Activated T-helper 1 cell treated with anti-CD3 and anti-CD28 coated beads, Interleukin-12 subunit alpha, Interleukin-12 subunit beta, Interleukin-2, Interleukin-4 antibody, amounts not matched to agents 30 ng/mL and 10 ng/mL and 1 ng/mL, durations not matched to agents 14 hours and 24 hours and 36 hours (primary cell): ENCODE measurements around the gene IL13. TPM values are rescaled to one million over a fixed set of nuclear protein-coding genes. Genes with fewer than 3 reads are reported as not detected.

Experiments used
- DNase-seq: peaks from one replicate; pipeline ENCODE4 v3.0.0; 2021; ENCODE audit warnings: low spot score
- H3K27ac Mint-ChIP-seq: one replicate; pipeline ENCODE4 v1.8.0; 2021; ENCODE audit warnings: mild to moderate bottlenecking, mixed read lengths
- H3K27me3 Mint-ChIP-seq: one replicate; pipeline ENCODE4 v1.8.0; 2022; ENCODE audit warnings: mild to moderate bottlenecking, moderate library complexity, mixed read lengths; ENCODE audit not compliant: insufficient read depth
- H3K36me3 Mint-ChIP-seq: one replicate; pipeline ENCODE4 v1.8.0; 2021; ENCODE audit warnings: low read depth, mixed read lengths
- H3K4me1 Mint-ChIP-seq: one replicate; pipeline ENCODE4 v1.8.0; 2021; ENCODE audit warnings: low read depth, mixed read lengths
- H3K4me3 Mint-ChIP-seq: one replicate; pipeline ENCODE4 v1.8.0; 2021; ENCODE audit warnings: mild to moderate bottlenecking, moderate library complexity, mixed read lengths
- H3K9me3 Mint-ChIP-seq: one replicate; pipeline ENCODE4 v1.8.0; 2021; ENCODE audit warnings: mixed read lengths
- intact Hi-C: fragments of 100-400 bp; cut with micrococcal nuclease; formaldehyde crosslinking; loops from one replicate; pipeline ENCODE4 v1.15.1; 2024
- total RNA-seq: library from RNA; stranded (reverse); gene quantifications from 2 replicates; pipeline ENCODE4 v1.2.3, GENCODE V29; 2022

IL13 gene
- total RNA-seq, 1 donor from 2014 or later = 308 TPM

DNA sequence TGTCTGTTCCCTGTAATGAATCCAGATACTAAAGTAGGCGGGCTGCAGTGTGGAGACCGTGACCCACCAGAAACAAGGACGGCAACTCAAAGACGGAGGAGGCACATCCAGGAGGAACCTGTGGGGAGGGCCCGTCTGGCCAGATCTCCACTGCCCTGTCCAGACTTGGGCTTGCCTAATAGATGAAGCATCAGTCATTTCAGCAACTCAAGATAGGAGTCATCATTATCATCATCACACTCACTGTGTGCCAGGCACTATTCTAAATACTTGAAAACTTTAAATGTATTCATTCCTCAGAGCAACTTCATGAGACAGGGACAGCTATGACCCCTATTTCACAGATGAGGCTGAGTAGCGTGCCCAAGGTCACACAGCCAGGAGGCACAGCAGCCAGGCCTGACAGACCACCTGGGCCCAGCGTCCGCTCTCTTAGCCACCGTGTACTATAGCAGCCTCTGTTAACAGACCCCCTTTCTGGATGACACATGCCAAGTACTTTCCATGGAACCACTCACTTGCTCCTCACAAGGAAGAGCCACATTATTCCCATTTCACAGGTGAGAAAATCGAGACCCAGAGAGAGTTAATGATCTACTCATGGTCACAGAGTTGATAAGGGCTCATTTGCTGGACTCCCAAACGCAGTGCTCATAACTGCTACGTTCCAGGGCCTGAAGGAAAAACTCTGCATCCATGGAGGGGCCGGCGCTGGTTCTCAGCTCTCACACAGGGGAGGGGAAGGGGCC lies 10.9 kb downstream of the IL13 start:
- peak overlapping the region; percentile 7 for H3K27ac Mint-ChIP-seq
- peaks cover 34% of the 10 kb centered on the region for H3K4me1 Mint-ChIP-seq
- no peak overlapping the region for H3K4me3 Mint-ChIP-seq
- intact Hi-C loops = no loop called here
- no peaks in the 10 kb centered on the region for H3K27me3 Mint-ChIP-seq
- no peak for DNase-seq
- H3K36me3 Mint-ChIP-seq = peaks cover 6% of the 10 kb centered on the region
- H3K9me3 Mint-ChIP-seq = peaks cover 5% of the 10 kb centered on the region

DNA sequence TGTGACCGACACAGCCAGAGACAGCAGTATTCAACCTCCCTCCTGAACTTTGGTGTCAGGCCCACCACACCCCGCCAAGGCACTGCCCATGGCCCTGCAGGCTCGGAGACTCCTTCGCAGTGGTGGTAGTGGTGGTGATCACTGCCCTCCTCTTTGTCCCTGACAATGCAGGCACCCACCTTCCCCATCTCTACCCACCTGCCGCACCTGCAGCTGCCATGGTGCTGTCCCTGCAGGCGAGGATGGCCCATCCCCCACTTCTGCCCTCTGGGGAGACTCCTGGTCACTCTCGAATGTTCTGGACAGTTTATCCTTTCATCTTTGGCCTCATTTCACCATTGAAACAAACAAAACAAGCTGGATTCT lies 11.5 kb downstream of the IL13 start:
- peaks cover 34% of the 10 kb centered on the region for H3K4me1 Mint-ChIP-seq
- no peaks in the 10 kb centered on the region for H3K27me3 Mint-ChIP-seq
- intact Hi-C loops = no loop called here
- no peak for DNase-seq
- H3K36me3 Mint-ChIP-seq = peaks cover 6% of the 10 kb centered on the region
- H3K27ac Mint-ChIP-seq = no peak overlapping the region
- H3K9me3 Mint-ChIP-seq = peaks cover 5% of the 10 kb centered on the region
- H3K4me3 Mint-ChIP-seq = no peak overlapping the region

DNA sequence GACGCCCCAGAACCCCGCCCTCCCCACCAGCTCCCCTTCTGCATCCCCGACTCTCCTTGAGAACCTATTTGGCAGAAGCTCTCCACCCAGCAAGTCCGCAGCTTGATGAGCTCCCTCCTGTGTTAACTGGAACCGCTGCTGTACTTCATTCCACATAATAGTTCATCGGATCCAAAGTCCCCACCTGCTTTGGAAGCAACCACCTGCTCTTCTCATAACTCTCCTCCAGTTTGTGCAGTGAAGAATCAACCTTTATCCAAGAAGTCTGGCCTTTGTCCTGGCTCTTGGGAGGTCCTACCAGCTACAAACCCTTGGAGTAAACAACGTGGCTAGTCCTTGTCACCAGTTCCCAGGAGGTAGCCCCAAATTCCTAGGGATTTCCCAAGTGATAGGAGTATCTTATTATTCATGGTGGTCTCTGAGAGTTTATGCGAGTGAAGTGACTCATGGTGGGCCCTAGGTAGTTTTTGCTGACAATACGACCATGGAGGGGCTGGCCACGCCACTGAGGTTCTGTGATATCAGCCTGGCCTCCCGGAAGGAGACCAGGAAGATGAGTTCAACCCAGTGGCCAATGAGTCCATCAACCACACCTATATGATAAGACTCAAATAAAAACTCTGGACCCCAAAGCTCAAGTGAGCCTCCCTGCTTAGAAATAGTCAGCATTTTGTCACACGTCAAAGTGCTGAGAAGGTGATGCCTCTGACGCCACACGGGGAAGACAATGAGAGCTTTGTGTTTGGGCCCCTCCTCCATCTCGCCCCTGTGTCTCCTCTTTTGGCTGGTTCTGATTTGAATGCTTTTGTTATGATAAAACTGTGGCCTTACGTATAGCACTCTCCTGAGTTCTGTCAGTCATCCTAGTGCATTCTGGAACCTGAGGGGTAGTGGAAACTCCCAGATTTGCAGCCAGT lies 12.3 kb downstream of the IL13 start:
- no peak overlapping the region for H3K4me3 Mint-ChIP-seq
- no peak for DNase-seq
- intact Hi-C loops = no loop called here
- H3K36me3 Mint-ChIP-seq = peaks cover 6% of the 10 kb centered on the region
- peaks cover 38% of the 10 kb centered on the region for H3K4me1 Mint-ChIP-seq
- no peak overlapping the region for H3K27ac Mint-ChIP-seq
- no peaks in the 10 kb centered on the region for H3K27me3 Mint-ChIP-seq
- peaks cover 5% of the 10 kb centered on the region for H3K9me3 Mint-ChIP-seq

- Mint-ChIP-seq H3K36me3 (peaks cover 4% of the 10 kb centered on the region), H3K4me3 (no peak overlapping the region), H3K27me3 (no peaks in the 10 kb centered on the region), H3K27ac (no peak overlapping the region), H3K4me1 (peaks cover 40% of the 10 kb centered on the region), H3K9me3 (peaks cover 5% of the 10 kb centered on the region)
- no peak for DNase-seq
- intact Hi-C loops = no loop called here
Observed at GRCh38 chr5:132671000-132671399, 13.0 kb downstream of the IL13 start.

DNA sequence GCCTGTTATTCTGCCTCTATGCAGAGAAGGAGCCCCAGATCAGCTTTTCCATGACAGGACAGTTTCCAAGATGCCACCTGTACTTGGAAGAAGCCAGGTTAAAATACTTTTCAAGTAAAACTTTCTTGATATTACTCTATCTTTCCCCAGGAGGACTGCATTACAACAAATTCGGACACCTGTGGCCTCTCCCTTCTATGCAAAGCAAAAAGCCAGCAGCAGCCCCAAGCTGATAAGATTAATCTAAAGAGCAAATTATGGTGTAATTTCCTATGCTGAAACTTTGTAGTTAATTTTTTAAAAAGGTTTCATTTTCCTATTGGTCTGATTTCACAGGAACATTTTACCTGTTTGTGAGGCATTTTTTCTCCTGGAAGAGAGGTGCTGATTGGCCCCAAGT lies 15.5 kb downstream of the IL13 start:
- intact Hi-C loops = no loop called here

GRCh38 chr5:132673939-132674630 lies 16.1 kb downstream of the IL13 start, which contains the start of gene IL4:
Gene IL4 (plus strand): TSS chr5:132673989. CDS start chr5:132674051, 62 bp downstream.
- H3K27me3 Mint-ChIP-seq = no peaks in the 10 kb centered on the region
- intact Hi-C loops = loop anchor here (1.0 kb wide), 2 partner anchors 11 to 14 kb away; no protein-coding TSS in a partner anchor
- DNase-seq = no peak

More for the DNA sequence above, 15.5 kb downstream of the IL13 start:
- Mint-ChIP-seq H3K36me3 (peaks cover 6% of the 10 kb centered on the region), H3K27me3 (no peaks in the 10 kb centered on the region), H3K4me3 (no peak overlapping the region), H3K4me1 (peaks cover 41% of the 10 kb centered on the region), H3K27ac (peak overlapping the region; percentile 88), H3K9me3 (peaks cover 5% of the 10 kb centered on the region)
- DNase-seq = no peak

DNA sequence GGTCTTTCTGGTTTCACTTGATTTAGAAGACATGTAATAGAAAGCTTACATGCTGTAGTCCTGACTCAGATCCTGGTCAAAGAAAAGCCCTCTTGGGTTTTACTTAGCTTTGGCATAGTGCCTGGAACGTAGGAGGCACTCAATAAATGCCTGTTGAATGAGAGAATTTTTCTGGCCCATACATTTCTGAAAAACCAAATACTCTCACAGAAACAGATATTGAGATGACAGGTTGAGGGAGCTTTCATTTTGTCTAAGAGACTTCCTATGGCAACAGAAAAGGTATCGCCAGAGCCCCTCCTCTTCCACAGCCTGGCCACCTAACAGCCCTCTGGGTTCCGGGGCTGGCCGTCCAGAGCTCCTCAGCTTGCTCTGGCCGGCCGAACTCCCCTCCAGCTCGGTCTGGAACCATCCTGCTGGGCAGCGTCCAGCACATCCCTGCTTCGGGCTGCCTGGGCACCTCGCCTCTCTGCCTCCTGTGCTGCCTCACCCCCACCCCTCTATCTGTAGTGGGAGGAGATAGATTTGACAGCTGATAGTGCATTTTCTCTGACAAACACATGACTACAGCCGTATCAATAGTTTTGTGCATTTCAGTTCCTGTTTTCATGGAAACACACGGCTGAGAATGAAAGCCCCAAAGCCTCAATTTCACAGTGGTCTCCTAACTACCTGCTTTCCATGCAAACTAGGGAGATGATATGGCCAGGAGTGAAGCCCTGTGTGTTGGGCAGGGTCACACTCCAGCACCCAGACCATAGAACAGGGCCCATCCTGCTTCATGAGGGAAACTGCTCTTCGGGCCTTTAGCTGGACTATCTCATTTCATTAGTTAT lies 16.9 kb downstream of the IL13 start:
- peaks cover 41% of the 10 kb centered on the region for H3K4me1 Mint-ChIP-seq
- no peak for DNase-seq
- peak overlapping the region; percentile 63 for H3K4me3 Mint-ChIP-seq
- peaks cover 5% of the 10 kb centered on the region for H3K9me3 Mint-ChIP-seq
- H3K27me3 Mint-ChIP-seq = no peaks in the 10 kb centered on the region
- H3K27ac Mint-ChIP-seq = peak overlapping the region; percentile 88
- peaks cover 7% of the 10 kb centered on the region for H3K36me3 Mint-ChIP-seq
- intact Hi-C loops = loop anchor here (1.0 kb wide), 2 partner anchors 12 to 13 kb away; no protein-coding TSS in a partner anchor

More at GRCh38 chr5:132673939-132674630, 16.1 kb downstream of the IL13 start, which contains the start of gene IL4:
- peak within 1 kb of the TSS; percentile 63 for H3K4me3 Mint-ChIP-seq
- peaks cover 6% of the 10 kb centered on the region for H3K36me3 Mint-ChIP-seq
- peak within 1 kb of the TSS; percentile 88 for H3K27ac Mint-ChIP-seq
- peaks cover 5% of the 10 kb centered on the region for H3K9me3 Mint-ChIP-seq
- peaks cover 41% of the 10 kb centered on the region for H3K4me1 Mint-ChIP-seq

DNA sequence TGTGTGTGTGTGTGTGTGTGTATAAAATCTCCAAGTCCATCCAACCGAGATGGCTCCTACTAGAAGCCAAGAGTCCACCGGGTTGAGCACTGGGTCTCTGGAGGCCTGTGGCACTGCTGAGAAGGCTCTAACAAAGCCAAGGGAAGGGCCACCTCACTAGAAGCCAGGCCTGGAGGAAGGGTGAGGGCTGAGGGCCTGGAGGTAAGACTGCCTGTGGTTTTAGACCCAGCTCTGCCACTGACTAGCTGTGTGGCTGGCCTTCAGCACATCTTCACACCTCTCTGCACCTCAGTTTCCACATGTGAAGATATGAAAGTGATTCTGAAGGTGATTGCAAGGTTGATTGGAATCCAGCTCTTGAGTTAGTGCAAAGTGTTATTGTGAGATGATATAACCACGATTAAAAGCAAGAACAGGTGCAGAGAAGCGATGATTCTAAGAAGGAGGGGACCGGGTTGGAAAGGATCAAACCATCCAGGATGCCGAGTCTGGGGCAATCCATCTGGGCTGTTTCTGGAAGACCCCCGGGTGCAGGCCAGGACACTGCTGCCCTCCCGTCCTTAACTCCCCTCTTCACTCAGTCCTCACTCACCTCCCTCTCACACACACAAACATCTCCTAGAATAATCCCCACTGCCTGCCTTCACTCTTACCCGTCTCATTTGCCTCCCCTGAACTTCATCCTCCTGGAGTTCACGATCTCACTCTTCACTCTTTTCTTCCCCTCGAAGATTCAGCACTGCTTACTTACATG lies 18.1 kb downstream of the IL13 start:
- DNase-seq = no peak
- Mint-ChIP-seq H3K27me3 (no peaks in the 10 kb centered on the region), H3K4me1 (peaks cover 41% of the 10 kb centered on the region), H3K9me3 (peaks cover 2% of the 10 kb centered on the region), H3K27ac (peak overlapping the region; percentile 88), H3K36me3 (peaks cover 9% of the 10 kb centered on the region), H3K4me3 (peak overlapping the region; percentile 63)
- intact Hi-C loops = no loop called here

DNA sequence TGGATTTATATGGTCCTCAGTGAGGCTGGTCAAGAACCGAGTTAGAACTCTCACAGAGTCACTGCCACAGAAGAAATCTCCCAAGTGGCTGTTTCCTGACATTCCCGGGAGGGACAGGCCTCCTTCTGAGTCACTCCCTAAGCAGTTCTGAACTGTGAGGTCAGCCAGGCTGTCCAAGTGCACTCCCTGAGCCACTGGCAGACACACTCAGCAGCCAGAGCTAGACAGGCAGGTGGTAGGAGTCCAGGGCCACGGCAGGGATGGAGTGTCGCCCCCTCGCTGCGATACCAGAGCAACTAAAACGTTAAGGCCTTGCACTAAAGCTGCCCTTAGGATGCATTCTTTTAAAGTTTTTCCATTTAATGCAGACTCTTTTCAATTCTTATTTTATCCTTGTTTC lies 19.2 kb downstream of the IL13 start:
- DNase-seq = no peak
- intact Hi-C loops = no loop called here
- H3K27me3 Mint-ChIP-seq = no peaks in the 10 kb centered on the region
- no peak overlapping the region for H3K27ac Mint-ChIP-seq
- peaks cover 11% of the 10 kb centered on the region for H3K36me3 Mint-ChIP-seq
- H3K4me3 Mint-ChIP-seq = no peak overlapping the region
- peaks cover 41% of the 10 kb centered on the region for H3K4me1 Mint-ChIP-seq
- no peaks in the 10 kb centered on the region for H3K9me3 Mint-ChIP-seq

DNA sequence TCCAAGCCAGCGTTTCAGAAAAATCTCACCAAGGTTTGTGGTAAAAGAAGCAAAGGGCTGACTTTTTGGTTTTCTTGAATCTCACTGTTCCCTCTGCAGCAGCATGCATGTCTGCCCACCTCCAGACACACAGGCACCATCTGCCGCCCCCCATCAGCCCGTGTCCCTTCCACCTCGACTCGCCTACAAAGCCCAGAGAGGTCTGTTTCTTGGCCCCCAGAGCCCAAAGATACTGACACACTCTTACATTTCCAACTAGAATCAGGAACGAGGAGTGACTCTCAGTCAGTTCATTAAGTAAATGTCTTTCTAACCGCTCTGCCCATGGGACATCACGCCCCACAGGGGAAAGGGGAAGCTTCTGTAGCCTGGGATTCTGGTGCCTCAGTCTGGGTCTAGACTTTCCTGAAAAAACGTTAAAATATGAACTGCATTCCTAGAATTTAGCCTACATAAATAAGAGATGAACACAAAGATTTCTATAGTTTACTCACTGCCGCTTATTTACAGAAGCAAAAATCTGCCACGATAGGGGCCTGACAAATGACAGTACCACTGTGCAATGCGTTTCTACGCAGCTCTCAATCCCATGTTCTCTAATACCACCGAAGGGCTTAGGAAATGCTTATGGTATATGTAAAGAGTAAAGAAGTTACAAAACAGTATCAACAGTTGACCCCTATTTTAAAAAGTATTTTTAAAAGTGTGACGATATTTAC lies 19.9 kb downstream of the IL13 start:
- H3K27me3 Mint-ChIP-seq = no peaks in the 10 kb centered on the region
- intact Hi-C loops = no loop called here
- H3K4me3 Mint-ChIP-seq = no peak overlapping the region
- no peaks in the 10 kb centered on the region for H3K9me3 Mint-ChIP-seq
- no peak overlapping the region for H3K27ac Mint-ChIP-seq
- H3K36me3 Mint-ChIP-seq = peaks cover 11% of the 10 kb centered on the region
- H3K4me1 Mint-ChIP-seq = peaks cover 41% of the 10 kb centered on the region
- DNase-seq = no peak

- no peak for DNase-seq
- Mint-ChIP-seq H3K36me3 (peaks cover 11% of the 10 kb centered on the region), H3K27ac (no peak overlapping the region), H3K9me3 (no peaks in the 10 kb centered on the region), H3K27me3 (no peaks in the 10 kb centered on the region), H3K4me3 (no peak overlapping the region), H3K4me1 (peaks cover 35% of the 10 kb centered on the region)
- intact Hi-C loops = no loop called here
Observed at GRCh38 chr5:132678735-132679134, 20.8 kb downstream of the IL13 start.
